Measurements from ENCODE around the gene DDX39B. TPM values are rescaled to one million over a fixed set of nuclear protein-coding genes. Genes with fewer than 3 reads are reported as not detected.

DDX39B gene
- total RNA-seq, 4 donors from 2014 or later: 168 to 258 (median 217) TPM

- TF ChIP-seq CTCF (IDR thresholded peaks at IDR 0.05; ENCODE audit: low read depth): no peak
Measured at GRCh38 chr6:31485055-31485454, 56.7 kb downstream of the DDX39B start.

- TF ChIP-seq CTCF (IDR thresholded peaks at IDR 0.05; ENCODE audit: low read depth): no peak
Measured at GRCh38 chr6:31483392-31483791, 58.4 kb downstream of the DDX39B start.

GRCh38 chr6:31480574-31480973 is 61.2 kb downstream of the DDX39B start:
- TF ChIP-seq CTCF (IDR thresholded peaks at IDR 0.05; ENCODE audit: low read depth): no peak

Small RNA genes within 50 kb of the gene (small RNA-seq; reads per million reads assigned to genes)
- gene AL663061.1 (not detected), gene RF00019 (0.49 reads per million), gene SNORD117 (693 reads per million, percentile 99 among the genes with 10 or more reads in this experiment), gene SNORD84 (not detected)

Other genes starting within 250 kb of the DDX39B start
- gene HLA-B, start 184.8 kb downstream of the DDX39B start, total RNA-seq: 1,000 to 10,000 TPM in 2 of 4 donors, 100 to 1,000 TPM in 2; 568 to 1,906 (median 1,383) TPM
- gene MICA, start 138.4 kb downstream of the DDX39B start, total RNA-seq: 10 to 100 TPM; 13.4 to 23.5 (median 15.9) TPM
- 1 to 10 TPM; 2.3 to 9.3 (median 3.8) TPM for gene MICB, start 43.9 kb downstream of the DDX39B start, total RNA-seq
- gene MCCD1, start 13.0 kb downstream of the DDX39B start, total RNA-seq: not detected
- gene ATP6V1G2, start 4.6 kb upstream of the DDX39B start, total RNA-seq: 1 to 10 TPM in 1 of 4 donors, under 1 TPM in 1, not detected in 2; 0.68 to 1.5 TPM
- gene NFKBIL1, start 5.6 kb upstream of the DDX39B start, total RNA-seq: 10 to 100 TPM in 3 of 4 donors, 1 to 10 TPM in 1; 5.2 to 54.4 (median 28.1) TPM
- not detected for gene LTA, start 30.3 kb upstream of the DDX39B start, total RNA-seq
- under 1 TPM in 2 of 4 donors, not detected in 2; 0.22 to 0.82 TPM for gene TNF, start 33.6 kb upstream of the DDX39B start, total RNA-seq
- under 1 TPM in 2 of 4 donors, not detected in 2; 0.66 to 0.85 TPM for gene LTB, start 40.4 kb upstream of the DDX39B start, total RNA-seq
- gene LST1, start 44.3 kb upstream of the DDX39B start, total RNA-seq: 10 to 100 TPM; 10.4 to 53.9 (median 12.5) TPM
- under 1 TPM in 1 of 4 donors, not detected in 3; 0.68 TPM for gene NCR3, start 51.0 kb upstream of the DDX39B start, total RNA-seq
- gene AIF1, start 73.2 kb upstream of the DDX39B start, total RNA-seq: 100 to 1,000 TPM in 2 of 4 donors, 10 to 100 TPM in 2; 30.9 to 177 (median 76.2) TPM
- gene PRRC2A, start 78.7 kb upstream of the DDX39B start, total RNA-seq: 10 to 100 TPM; 36.0 to 79.5 (median 46.5) TPM
- 100 to 1,000 TPM; 152 to 230 (median 170) TPM for gene BAG6, start 110.7 kb upstream of the DDX39B start, total RNA-seq
- gene APOM, start 113.9 kb upstream of the DDX39B start, total RNA-seq: 1 to 10 TPM; 1.5 to 4.4 (median 3.1) TPM
- 10 to 100 TPM; 12.9 to 19.2 (median 15.7) TPM for gene C6orf47, start 118.8 kb upstream of the DDX39B start, total RNA-seq
- 10 to 100 TPM; 13.4 to 20.0 (median 16.7) TPM for gene GPANK1, start 123.0 kb upstream of the DDX39B start, total RNA-seq
- gene CSNK2B, start 124.1 kb upstream of the DDX39B start, total RNA-seq: 100 to 1,000 TPM; 146 to 170 (median 165) TPM
- gene LY6G5B, start 128.0 kb upstream of the DDX39B start, total RNA-seq: 10 to 100 TPM in 1 of 4 donors, 1 to 10 TPM in 3; 4.4 to 19.2 (median 6.5) TPM
- 1 to 10 TPM in 2 of 4 donors, not detected in 2; 1.4 to 1.5 TPM for gene LY6G5C, start 139.1 kb upstream of the DDX39B start, total RNA-seq
- gene ABHD16A, start 161.3 kb upstream of the DDX39B start, total RNA-seq: 10 to 100 TPM; 29.2 to 45.1 (median 35.6) TPM
- gene LY6G6F, start 164.9 kb upstream of the DDX39B start, total RNA-seq: not detected
- gene LY6G6D, start 173.3 kb upstream of the DDX39B start, total RNA-seq: not detected
- not detected for gene LY6G6C, start 179.7 kb upstream of the DDX39B start, total RNA-seq
- under 1 TPM in 1 of 4 donors, not detected in 3; 0.33 TPM for gene MPIG6B, start 181.4 kb upstream of the DDX39B start, total RNA-seq
- gene DDAH2, start 187.3 kb upstream of the DDX39B start, total RNA-seq: 100 to 1,000 TPM; 112 to 189 (median 160) TPM
- gene CLIC1, start 194.5 kb upstream of the DDX39B start, total RNA-seq: 100 to 1,000 TPM; 181 to 503 (median 311) TPM
- 10 to 100 TPM in 2 of 4 donors, 1 to 10 TPM in 2; 7.5 to 24.5 (median 9.0) TPM for gene MSH5, start 198.0 kb upstream of the DDX39B start, total RNA-seq
- 1 to 10 TPM in 2 of 4 donors, not detected in 2; 2.0 to 8.3 TPM for gene SAPCD1, start 220.7 kb upstream of the DDX39B start, total RNA-seq
- not detected for gene VWA7, start 235.3 kb upstream of the DDX39B start, total RNA-seq

All from subcutaneous adipose tissue (tissue), 4 donors.